PC-9 (cell line): ENCODE measurements around the gene P3H3.

ENCODE experiments used
- CTCF ChIP-seq: fragments of 200-600 bp; sonication (generic); conservative IDR thresholded peaks from 2 replicates; pipeline ENCODE4 v1.6.1; 2017; ENCODE audit warnings: mixed run types, antibody characterized with exemption, mild to moderate bottlenecking, moderate library complexity
- EZH2 ChIP-seq: fragments of 200-600 bp; sonication (generic); IDR thresholded peaks from 2 replicates; pipeline ENCODE4 v1.8.0; 2017; ENCODE audit warnings: antibody characterized with exemption, low read depth

GRCh38 chr12:6822426-6823135 is 5.6 kb upstream of the P3H3 start:
- no peak for TF ChIP-seq CTCF
- TF ChIP-seq EZH2 = no peak
